DND-41 (cell line): ENCODE data around the gene NDUFA8.

Experiments
- CTCF ChIP-seq: IDR thresholded peaks from 2 replicates; pipeline ENCODE4 v1.5.1; 2012; ENCODE audit warnings: borderline replicate concordance, low read length, moderate library complexity, mild to moderate bottlenecking; ENCODE audit not compliant: poor library complexity, severe bottlenecking; ENCODE audit errors: extremely low read depth
- EZH2 ChIP-seq: IDR thresholded peaks from 3 replicates; pipeline ENCODE4 v1.6.1; 2012; ENCODE audit warnings: borderline replicate concordance, low read depth, mild to moderate bottlenecking, moderate library complexity, low read length, inconsistent platforms; ENCODE audit not compliant: severe bottlenecking

GRCh38 chr9:122119166-122119521 lies 40.4 kb downstream of the NDUFA8 start:
- TF ChIP-seq CTCF (no peak), EZH2 (no peak)
